ENCODE results near the gene RBM14. TPM values are rescaled to one million over a fixed set of nuclear protein-coding genes. Genes with fewer than 3 reads are reported as not detected.
"Not testable (repeated sequence)": the region's sequence is repeated elsewhere in the genome, so short reads cannot be mapped to it uniquely, and the experiment has no call there.

Gene RBM14
- total RNA-seq, 1 experiment from 2014 or later, result 92.0 TPM

- TF ChIP-seq CDX4 (CRISPR knock-in tag; IDR thresholded peaks at IDR 0.05; ENCODE audit: borderline replicate concordance), result no peak
Measured at GRCh38 chr11:66580803-66581202, 35.6 kb upstream of the RBM14 start (continued).

- Mint-ChIP-seq H3K4me1 (peaks cover 3% of the 10 kb centered on the region; the same call in 1 of the 2 replicates), H3K9me3 (peaks cover 28% of the 10 kb centered on the region), H3K36me3 (peaks cover 11% of the 10 kb centered on the region), H3K27me3 (ENCODE audit: low read depth) (peaks cover 32% of the 10 kb centered on the region), H3K27ac (no peak overlapping the region), H3K4me3 (no peak overlapping the region)
- DNase-seq (ENCODE audit: low spot score) (no peak), ATAC-seq (no peak)
- ChIA-PET CTCF (interaction anchor here (1.0 to 4.4 kb wide), 2 partner anchors 11 to 97 kb away, joined by 3 to 18 read pairs; partner anchors contain the start of genes CCDC87 and CCS), POLR2A (interaction anchor here (0.8 kb wide), 1 partner anchor 26 kb away, joined by 3 read pairs; no protein-coding TSS in a partner anchor)
- no peak for TF ChIP-seq TEAD1 (CRISPR knock-in tag; IDR thresholded peaks at IDR 0.05)
Measured at GRCh38 chr11:66581261-66581660, 35.2 kb upstream of the RBM14 start.

GRCh38 chr11:66582565-66583147 is 33.8 kb upstream of the RBM14 start:
- Mint-ChIP-seq H3K27me3 (ENCODE audit: low read depth) (peaks cover 42% of the 10 kb centered on the region), H3K36me3 (peaks cover 14% of the 10 kb centered on the region), H3K27ac (peak overlapping the region; percentile 82; the same call in 1 of the 2 replicates), H3K9me3 (peaks cover 30% of the 10 kb centered on the region)
- POLR2A ChIA-PET; H3K4me1 Mint-ChIP-seq; H3K4me3 Mint-ChIP-seq; DNase-seq (ENCODE audit: low spot score); ATAC-seq: not testable (repeated sequence)
- CTCF ChIA-PET, result interaction anchor here (1.1 kb wide), 1 partner anchor 96 kb away, joined by 3 read pairs; no protein-coding TSS in a partner anchor

GRCh38 chr11:66585447-66585846 is 31.0 kb upstream of the RBM14 start:
- CTCF ChIA-PET, result interaction anchor here (1.0 kb wide), 1 partner anchor 93 kb away, joined by 3 read pairs; no protein-coding TSS in a partner anchor
- H3K4me3 Mint-ChIP-seq; DNase-seq (ENCODE audit: low spot score); POLR2A ChIA-PET; ATAC-seq; H3K4me1 Mint-ChIP-seq; H3K27ac Mint-ChIP-seq: not testable (repeated sequence)
- H3K36me3 Mint-ChIP-seq, result peaks cover 20% of the 10 kb centered on the region
- H3K27me3 Mint-ChIP-seq (ENCODE audit: low read depth), result peaks cover 31% of the 10 kb centered on the region
- peaks cover 35% of the 10 kb centered on the region for H3K9me3 Mint-ChIP-seq

- ChIA-PET CTCF (interaction anchor here (1.0 kb wide), 1 partner anchor 92 kb away, joined by 3 read pairs; no protein-coding TSS in a partner anchor), POLR2A (no interaction called here)
- H3K4me1 Mint-ChIP-seq, result peaks cover 3% of the 10 kb centered on the region; the same call in 1 of the 2 replicates
- peaks cover 23% of the 10 kb centered on the region for H3K36me3 Mint-ChIP-seq
- DNase-seq (ENCODE audit: low spot score) (no peak), ATAC-seq (no peak)
- no peak overlapping the region for H3K27ac Mint-ChIP-seq
- no peak overlapping the region for H3K4me3 Mint-ChIP-seq
- peaks cover 42% of the 10 kb centered on the region for H3K9me3 Mint-ChIP-seq
- no peak for TF ChIP-seq ATF3 (CRISPR knock-in tag; conservative IDR thresholded peaks at IDR 0.05)
- TF ChIP-seq HMGXB4 (CRISPR knock-in tag; IDR thresholded peaks at IDR 0.05), result no peak
- TF ChIP-seq ATF2 (CRISPR knock-in tag; IDR thresholded peaks at IDR 0.05; ENCODE audit: borderline replicate concordance, low read depth), result no peak
- TF ChIP-seq PREB (CRISPR knock-in tag; IDR thresholded peaks at IDR 0.05; ENCODE audit: borderline replicate concordance), result no peak
- no peak for TF ChIP-seq STAT6 (CRISPR knock-in tag; conservative IDR thresholded peaks at IDR 0.05; ENCODE audit: low read depth)
- no peak for TF ChIP-seq GTF2I (CRISPR knock-in tag; conservative IDR thresholded peaks at IDR 0.05)
- no peak for TF ChIP-seq TEAD1 (CRISPR knock-in tag; IDR thresholded peaks at IDR 0.05)
- no peak for TF ChIP-seq RELA (CRISPR knock-in tag; IDR thresholded peaks at IDR 0.05; ENCODE audit: borderline replicate concordance)
- TF ChIP-seq JUN (CRISPR knock-in tag; IDR thresholded peaks at IDR 0.05), result no peak
- TF ChIP-seq ZNF423 (CRISPR knock-in tag; IDR thresholded peaks at IDR 0.05), result no peak
- TF ChIP-seq PRDM15 (CRISPR knock-in tag; IDR thresholded peaks at IDR 0.05), result no peak
- peaks cover 34% of the 10 kb centered on the region for H3K27me3 Mint-ChIP-seq (ENCODE audit: low read depth)
Measured at GRCh38 chr11:66586136-66586535, 30.3 kb upstream of the RBM14 start.

Data from WTC11 (cell line).